OCI-LY1 (cell line): Measurements from ENCODE around the gene FRMD4A.

Source experiments
- H2AFZ ChIP-seq: fragments of 200-600 bp; sonication (generic), shearing (Covaris generic); 2 replicates; pipeline ENCODE4 v1.6.0; 2014; ENCODE audit warnings: antibody characterized with exemption, mild to moderate bottlenecking, low read length
- H3F3A ChIP-seq: fragments of 200-600 bp; sonication (generic), shearing (Covaris generic); 2 replicates; pipeline ENCODE4 v1.6.0; 2014; ENCODE audit warnings: mild to moderate bottlenecking, antibody characterized with exemption, low read length, moderate library complexity; ENCODE audit not compliant: insufficient read depth
- H3K27ac ChIP-seq: fragments of 200-600 bp; sonication (generic); 2 replicates; pipeline ENCODE4 v1.5.1; 2014; ENCODE audit warnings: low read length, mixed run types, mild to moderate bottlenecking, low read depth; ENCODE audit not compliant: poor library complexity, severe bottlenecking
- H3K27me3 ChIP-seq: fragments of 200-600 bp; sonication (generic); 2 replicates; pipeline ENCODE4 v1.6.0; 2014; ENCODE audit warnings: antibody characterized with exemption, mild to moderate bottlenecking, low read length, moderate library complexity; ENCODE audit not compliant: insufficient read depth
- H3K36me3 ChIP-seq: fragments of 200-600 bp; sonication (generic); 2 replicates; pipeline ENCODE4 v1.6.1; 2014; ENCODE audit warnings: mild to moderate bottlenecking, antibody characterized with exemption, low read length, moderate library complexity, mixed read lengths; ENCODE audit not compliant: insufficient read depth
- H3K4me1 ChIP-seq: fragments of 200-600 bp; sonication (generic); 2 replicates; pipeline ENCODE4 v1.5.1; 2014; ENCODE audit warnings: mild to moderate bottlenecking, low read length, moderate library complexity; ENCODE audit not compliant: insufficient read depth, severe bottlenecking
- H3K4me2 ChIP-seq: fragments of 200-600 bp; sonication (generic), shearing (Covaris generic); 2 replicates; pipeline ENCODE4 v1.6.1; 2014; ENCODE audit warnings: low read length
- H3K4me3 ChIP-seq: fragments of 200-600 bp; sonication (generic); 2 replicates; pipeline ENCODE4 v1.5.1; 2014; ENCODE audit warnings: low read length, low read depth, mild to moderate bottlenecking, mixed read lengths; ENCODE audit not compliant: poor library complexity, severe bottlenecking
- H3K79me2 ChIP-seq: fragments of 200-600 bp; shearing (Covaris generic); 2 replicates; pipeline ENCODE4 v1.6.1; 2016; ENCODE audit warnings: mixed run types, low read length, mixed read lengths; ENCODE audit not compliant: insufficient read depth
- H3K9ac ChIP-seq: fragments of 200-600 bp; sonication (generic), shearing (Covaris generic); 2 replicates; pipeline ENCODE4 v1.6.1; 2014; ENCODE audit warnings: mild to moderate bottlenecking, low read length, mixed read lengths
- H3K9me2 ChIP-seq: fragments of 200-600 bp; sonication (generic), shearing (Covaris generic); 2 replicates; pipeline ENCODE4 v1.6.1; 2014; ENCODE audit warnings: low read depth, mild to moderate bottlenecking, low read length, mixed read lengths
- H3K9me3 ChIP-seq: fragments of 200-600 bp; shearing (Covaris generic); 2 replicates; pipeline ENCODE4 v1.6.1; 2014; ENCODE audit warnings: low read length, mixed read lengths
- H4K20me1 ChIP-seq: fragments of 200-600 bp; sonication (generic), shearing (Covaris generic); 2 replicates; pipeline ENCODE4 v1.6.0; 2016; ENCODE audit warnings: mild to moderate bottlenecking, low read length; ENCODE audit not compliant: insufficient read depth
- EZH2 ChIP-seq: fragments of 200-600 bp; sonication (generic), shearing (Covaris generic); IDR thresholded peaks from 2 replicates; pipeline ENCODE4 v1.8.0; 2017; ENCODE audit warnings: borderline replicate concordance, mixed run types, mild to moderate bottlenecking, antibody characterized with exemption, low read length, moderate library complexity, mixed read lengths
- TF ChIP-seq, protein P1 (sequence below): fragments of 200-600 bp; sonication (generic), shearing (Covaris generic); IDR thresholded peaks from 2 replicates; pipeline ENCODE4 v1.5.1; 2017; ENCODE audit warnings: mild to moderate bottlenecking, antibody characterized with exemption, low read length, moderate library complexity, mixed read lengths

FRMD4A gene

DNA sequence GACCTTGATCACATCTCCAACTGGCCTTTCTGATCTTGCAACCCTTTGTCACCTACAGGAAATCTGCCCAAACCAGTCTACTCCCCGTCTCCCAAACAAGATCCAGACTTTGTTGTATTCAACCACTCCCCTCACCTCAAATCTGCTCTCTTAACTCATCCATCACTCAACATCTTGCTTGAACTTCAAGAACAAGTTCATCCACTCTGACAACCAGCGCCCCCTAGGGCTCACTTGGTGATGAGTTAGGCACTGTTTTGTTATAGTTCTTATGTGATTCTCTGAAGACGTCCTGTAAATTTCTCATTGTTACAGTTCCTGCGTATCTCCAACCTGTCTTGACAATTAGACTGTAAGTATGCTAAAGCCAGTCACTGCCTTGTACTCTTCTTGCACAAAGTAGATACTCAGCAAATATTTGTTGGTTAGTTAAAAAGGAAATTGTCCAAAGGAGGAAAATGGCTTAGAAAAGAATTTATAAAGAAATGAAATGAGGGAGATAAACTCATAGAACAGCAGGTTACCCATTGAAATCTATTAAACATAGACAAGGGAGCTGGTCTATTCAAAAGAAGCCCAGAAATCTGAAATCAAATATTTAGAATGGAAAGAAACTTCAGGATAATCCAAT lies 5.3 kb downstream of the FRMD4A start:
- H3K27me3 ChIP-seq: no peaks in the 10 kb centered on the region
- H3K27ac ChIP-seq: no peak overlapping the region
- H3K9me2 ChIP-seq: no peaks in the 10 kb centered on the region
- no peaks in the 10 kb centered on the region for H3F3A ChIP-seq
- no peaks in the 10 kb centered on the region for H3K9me3 ChIP-seq
- no peak overlapping the region for H3K9ac ChIP-seq
- H3K4me3 ChIP-seq: no peak overlapping the region
- H4K20me1 ChIP-seq: no peaks in the 10 kb centered on the region
- H3K4me1 ChIP-seq: no peaks in the 10 kb centered on the region
- H3K36me3 ChIP-seq: no peaks in the 10 kb centered on the region
- H3K4me2 ChIP-seq: no peak overlapping the region
- H3K79me2 ChIP-seq: no peaks in the 10 kb centered on the region
- H2AFZ ChIP-seq: no peak overlapping the region
- TF ChIP-seq, protein P1, sequence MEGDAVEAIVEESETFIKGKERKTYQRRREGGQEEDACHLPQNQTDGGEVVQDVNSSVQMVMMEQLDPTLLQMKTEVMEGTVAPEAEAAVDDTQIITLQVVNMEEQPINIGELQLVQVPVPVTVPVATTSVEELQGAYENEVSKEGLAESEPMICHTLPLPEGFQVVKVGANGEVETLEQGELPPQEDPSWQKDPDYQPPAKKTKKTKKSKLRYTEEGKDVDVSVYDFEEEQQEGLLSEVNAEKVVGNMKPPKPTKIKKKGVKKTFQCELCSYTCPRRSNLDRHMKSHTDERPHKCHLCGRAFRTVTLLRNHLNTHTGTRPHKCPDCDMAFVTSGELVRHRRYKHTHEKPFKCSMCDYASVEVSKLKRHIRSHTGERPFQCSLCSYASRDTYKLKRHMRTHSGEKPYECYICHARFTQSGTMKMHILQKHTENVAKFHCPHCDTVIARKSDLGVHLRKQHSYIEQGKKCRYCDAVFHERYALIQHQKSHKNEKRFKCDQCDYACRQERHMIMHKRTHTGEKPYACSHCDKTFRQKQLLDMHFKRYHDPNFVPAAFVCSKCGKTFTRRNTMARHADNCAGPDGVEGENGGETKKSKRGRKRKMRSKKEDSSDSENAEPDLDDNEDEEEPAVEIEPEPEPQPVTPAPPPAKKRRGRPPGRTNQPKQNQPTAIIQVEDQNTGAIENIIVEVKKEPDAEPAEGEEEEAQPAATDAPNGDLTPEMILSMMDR: peak; percentile 79
- TF ChIP-seq EZH2: no peak

DNA sequence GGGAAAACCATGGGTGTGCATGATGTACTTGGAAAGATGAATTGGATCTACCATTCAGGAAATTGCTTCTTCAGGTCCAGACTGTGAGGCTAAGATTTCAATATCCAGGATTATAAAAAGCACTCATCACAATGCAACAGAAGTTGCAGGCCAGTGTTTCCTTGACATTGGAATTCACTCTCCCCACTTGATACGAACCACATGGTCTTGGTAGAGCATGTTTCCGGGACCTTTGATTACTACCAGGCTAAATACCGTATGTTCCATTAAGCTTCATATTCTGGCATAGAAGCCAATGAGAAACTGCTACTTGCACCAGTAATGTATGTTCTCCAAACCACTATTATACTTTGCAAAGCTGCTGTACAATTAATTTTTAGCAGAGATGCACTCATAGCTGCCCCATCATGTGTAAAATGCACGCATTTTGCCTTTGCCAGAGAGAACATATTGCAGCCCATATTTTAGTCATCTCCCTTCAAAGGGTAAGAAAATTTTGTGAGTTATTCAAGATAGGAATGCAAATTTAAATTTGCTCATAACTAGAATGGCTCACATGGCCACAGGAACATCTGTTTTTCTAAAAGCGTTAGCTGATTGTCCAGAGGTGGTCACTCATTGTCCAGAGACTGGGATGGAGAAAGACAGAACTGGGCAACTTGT lies 8.1 kb downstream of the FRMD4A start:
- TF ChIP-seq, protein P1: no peak
- no peak for TF ChIP-seq EZH2
- no peak overlapping the region for H3K27ac ChIP-seq
- H3F3A ChIP-seq: no peaks in the 10 kb centered on the region
- no peaks in the 10 kb centered on the region for H4K20me1 ChIP-seq
- H3K4me1 ChIP-seq: no peaks in the 10 kb centered on the region
- no peak overlapping the region for H3K4me2 ChIP-seq
- no peaks in the 10 kb centered on the region for H3K9me2 ChIP-seq
- H3K4me3 ChIP-seq: no peak overlapping the region
- no peaks in the 10 kb centered on the region for H3K27me3 ChIP-seq
- no peak overlapping the region for H3K9ac ChIP-seq
- H2AFZ ChIP-seq: no peak overlapping the region
- H3K9me3 ChIP-seq: no peaks in the 10 kb centered on the region
- H3K79me2 ChIP-seq: no peaks in the 10 kb centered on the region
- no peaks in the 10 kb centered on the region for H3K36me3 ChIP-seq

DNA sequence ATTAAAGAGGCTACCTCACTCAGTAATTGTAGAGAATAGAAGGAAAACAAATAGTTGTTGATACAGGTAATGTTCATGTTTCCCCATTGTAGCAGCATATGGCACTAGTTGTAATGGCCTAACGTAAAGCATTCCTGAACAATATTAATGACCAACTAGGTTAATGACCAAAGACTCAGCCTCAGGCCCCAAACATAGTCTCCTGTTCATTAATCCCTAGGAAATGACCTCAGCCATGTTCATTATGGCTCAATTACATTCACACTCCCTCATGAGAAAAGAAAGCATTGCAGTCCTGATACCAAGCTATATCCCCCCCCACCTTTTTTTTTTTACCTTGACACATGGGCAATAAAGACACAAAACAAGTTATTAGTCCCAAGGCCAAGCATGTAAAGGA lies 12.7 kb downstream of the FRMD4A start:
- Histone ChIP-seq H2AFZ (no peak overlapping the region), H3K9me2 (no peaks in the 10 kb centered on the region), H3K9me3 (no peaks in the 10 kb centered on the region), H3K4me3 (no peak overlapping the region), H3K79me2 (no peaks in the 10 kb centered on the region), H3F3A (no peaks in the 10 kb centered on the region), H3K27me3 (no peaks in the 10 kb centered on the region), H4K20me1 (no peaks in the 10 kb centered on the region), H3K4me1 (no peaks in the 10 kb centered on the region), H3K27ac (no peak overlapping the region), H3K36me3 (no peaks in the 10 kb centered on the region), H3K4me2 (no peak overlapping the region), H3K9ac (no peak overlapping the region)
- TF ChIP-seq EZH2: no peak
- TF ChIP-seq, protein P1: no peak
